Measurements from ENCODE around the gene SNAI3.

- TF ChIP-seq CTCF (IDR thresholded peaks at IDR 0.05) (no peak), POLR2A (IDR thresholded peaks at IDR 0.05) (no peak)
Measured at GRCh38 chr16:88713568-88714419, 27.5 kb upstream of the SNAI3 start.

Measured in heart left ventricle (tissue), 13 donors.